Measurements from ENCODE around the gene ZNF317.
"Not testable (repeated sequence)": the region's sequence is repeated elsewhere in the genome, so short reads cannot be mapped to it uniquely, and the experiment has no call there.

Gene ZNF317

GRCh38 chr19:9171393-9171991 is 31.3 kb downstream of the ZNF317 start:
- DNase-seq (ENCODE audit: low read depth in 1 of 2, low spot score in 1 of 2): no peak

GRCh38 chr19:9175326-9175725 is 35.1 kb downstream of the ZNF317 start:
- DNase-seq (ENCODE audit: low read depth in 1 of 2, low spot score in 1 of 2): no peak

- DNase-seq (ENCODE audit: low read depth in 1 of 2, low spot score in 1 of 2): no peak
Measured at GRCh38 chr19:9178901-9179300, 38.7 kb downstream of the ZNF317 start, which contains the start of gene OR7D2. Gene OR7D2 (plus strand): TSS chr19:9178979. CDS start chr19:9185782, 6,803 bp downstream.

GRCh38 chr19:9183000-9183399 is 42.8 kb downstream of the ZNF317 start:
- DNase-seq (ENCODE audit: low read depth in 1 of 2, low spot score in 1 of 2): no peak

GRCh38 chr19:9187191-9187590 is 47.0 kb downstream of the ZNF317 start:
- DNase-seq (ENCODE audit: low read depth in 1 of 2, low spot score in 1 of 2): no peak

- DNase-seq (ENCODE audit: low read depth in 1 of 2, low spot score in 1 of 2): no peak
Measured at GRCh38 chr19:9189535-9189934, 49.3 kb downstream of the ZNF317 start.

- DNase-seq (ENCODE audit: low read depth in 1 of 2, low spot score in 1 of 2): not testable (repeated sequence)
Measured at GRCh38 chr19:9198044-9198443, 57.8 kb downstream of the ZNF317 start.

GRCh38 chr19:9205501-9206113 is 65.4 kb downstream of the ZNF317 start:
- DNase-seq (ENCODE audit: low read depth in 1 of 2, low spot score in 1 of 2): peak; percentile 32 to 58
